GM21367 (cell line): ENCODE measurements around the gene IGSF5.
"Not testable (repeated sequence)": the region's sequence is repeated elsewhere in the genome, so short reads cannot be mapped to it uniquely, and the experiment has no call there.

Experiments used
- ATAC-seq: cut with Tn5 transposase; IDR thresholded peaks from one replicate; pipeline ENCODE4 v1.9.1; 2021; ENCODE audit not compliant: unreplicated experiment

Gene IGSF5

GRCh38 chr21:39744883-39745282 lies at the start of gene IGSF5:
Gene IGSF5 (plus strand): TSS chr21:39745183. CDS start chr21:39745510, 327 bp downstream.
- not testable (repeated sequence) for ATAC-seq

- no peak for ATAC-seq
Measured at GRCh38 chr21:39696196-39696595, 48.8 kb upstream of the IGSF5 start.

GRCh38 chr21:39696618-39697017 lies 48.4 kb upstream of the IGSF5 start:
- no peak for ATAC-seq

- ATAC-seq: no peak
Measured at GRCh38 chr21:39700318-39700717, 44.7 kb upstream of the IGSF5 start.

- no peak for ATAC-seq
Measured at GRCh38 chr21:39703578-39703977, 41.4 kb upstream of the IGSF5 start.

GRCh38 chr21:39705849-39706248 lies 39.1 kb upstream of the IGSF5 start:
- ATAC-seq: no peak

- no peak for ATAC-seq
Measured at GRCh38 chr21:39707316-39707715, 37.7 kb upstream of the IGSF5 start.

GRCh38 chr21:39710866-39711265 lies 34.1 kb upstream of the IGSF5 start:
- ATAC-seq: no peak

GRCh38 chr21:39712273-39712672 lies 32.7 kb upstream of the IGSF5 start:
- no peak for ATAC-seq

- ATAC-seq: no peak
Measured at GRCh38 chr21:39712976-39713375, 32.0 kb upstream of the IGSF5 start.

- ATAC-seq: no peak
Measured at GRCh38 chr21:39713905-39714304, 31.1 kb upstream of the IGSF5 start.

GRCh38 chr21:39714331-39714730 lies 30.7 kb upstream of the IGSF5 start:
- no peak for ATAC-seq

- no peak for ATAC-seq
Measured at GRCh38 chr21:39715804-39716397, 29.1 kb upstream of the IGSF5 start.

GRCh38 chr21:39720126-39720778 lies 24.7 kb upstream of the IGSF5 start:
- no peak for ATAC-seq

- no peak for ATAC-seq
Measured at GRCh38 chr21:39721885-39722284, 23.1 kb upstream of the IGSF5 start.

GRCh38 chr21:39724944-39725343 lies 20.0 kb upstream of the IGSF5 start:
- no peak for ATAC-seq

GRCh38 chr21:39726133-39726532 lies 18.9 kb upstream of the IGSF5 start:
- ATAC-seq: no peak

- ATAC-seq: no peak
Measured at GRCh38 chr21:39727401-39728120, 17.4 kb upstream of the IGSF5 start.

GRCh38 chr21:39728341-39728740 lies 16.6 kb upstream of the IGSF5 start:
- ATAC-seq: no peak

- ATAC-seq: no peak
Measured at GRCh38 chr21:39730418-39731157, 14.4 kb upstream of the IGSF5 start.

- no peak for ATAC-seq
Measured at GRCh38 chr21:39736716-39737115, 8.3 kb upstream of the IGSF5 start.
